BE2C (cell line): ENCODE data around the gene DACT2.

ENCODE experiments used
- DNase-seq: peaks from one replicate; pipeline ENCODE4 v3.0.0-alpha.2; 2020
- H3K27me3 ChIP-seq: fragments of 250-450 bp; sonication (Bioruptor Pico); 2 replicates; pipeline ENCODE4 v1.5.1; 2020; ENCODE audit warnings: mild to moderate bottlenecking
- H3K36me3 ChIP-seq: fragments of 250-450 bp; sonication (Bioruptor Pico); 2 replicates; pipeline ENCODE4 v1.5.1; 2020; ENCODE audit warnings: mild to moderate bottlenecking
- H3K4me1 ChIP-seq: fragments of 250-450 bp; sonication (Bioruptor Pico); 2 replicates; pipeline ENCODE4 v1.5.1; 2020
- H3K4me3 ChIP-seq: 2 replicates; pipeline ENCODE4 v1.5.1; 2011; ENCODE audit warnings: low read depth, low read length
- H3K9me3 ChIP-seq: fragments of 250-450 bp; sonication (Bioruptor Pico); 2 replicates; pipeline ENCODE4 v1.5.1; 2020
- TF ChIP-seq, protein P1 (sequence below): IDR thresholded peaks from 2 replicates; pipeline ENCODE4 v1.5.1; 2012; ENCODE audit warnings: mild to moderate bottlenecking, low read depth, low read length

Gene DACT2

DNA sequence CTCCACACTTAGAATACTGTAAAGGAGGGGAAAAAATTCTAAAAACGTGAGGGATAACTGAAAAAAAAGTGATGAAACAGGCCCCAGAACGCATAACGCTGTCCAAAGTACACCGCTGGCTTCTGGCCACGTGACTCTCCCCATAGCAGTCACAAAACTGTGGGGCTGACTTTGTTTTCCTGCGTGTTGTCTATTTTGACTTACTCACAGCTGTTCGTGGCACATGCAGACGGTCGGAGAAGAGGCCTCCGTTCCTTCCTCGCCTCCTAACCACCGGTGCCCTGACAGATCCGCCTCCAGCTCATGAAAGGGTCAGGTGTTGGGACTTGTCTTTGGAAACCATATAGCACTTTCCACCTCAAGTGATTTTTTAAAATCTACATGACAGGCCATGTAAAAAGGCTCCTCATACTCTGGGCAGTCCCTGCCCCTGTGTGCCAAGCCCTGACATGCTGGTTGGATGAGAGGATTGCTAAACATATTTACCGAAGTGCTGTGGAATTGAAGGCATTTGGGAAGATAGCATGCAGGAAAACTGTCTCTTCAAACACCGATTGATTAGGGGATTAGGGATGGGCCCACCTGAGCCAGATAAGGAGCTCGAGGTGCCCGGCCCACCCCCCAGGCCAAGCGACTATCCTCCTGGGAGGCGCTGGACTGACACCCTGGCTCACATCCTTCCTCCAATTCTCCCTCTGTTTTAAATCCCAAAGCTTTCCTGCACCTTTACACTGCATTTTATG is 54.8 kb downstream of the DACT2 start:
- TF ChIP-seq, protein P1, sequence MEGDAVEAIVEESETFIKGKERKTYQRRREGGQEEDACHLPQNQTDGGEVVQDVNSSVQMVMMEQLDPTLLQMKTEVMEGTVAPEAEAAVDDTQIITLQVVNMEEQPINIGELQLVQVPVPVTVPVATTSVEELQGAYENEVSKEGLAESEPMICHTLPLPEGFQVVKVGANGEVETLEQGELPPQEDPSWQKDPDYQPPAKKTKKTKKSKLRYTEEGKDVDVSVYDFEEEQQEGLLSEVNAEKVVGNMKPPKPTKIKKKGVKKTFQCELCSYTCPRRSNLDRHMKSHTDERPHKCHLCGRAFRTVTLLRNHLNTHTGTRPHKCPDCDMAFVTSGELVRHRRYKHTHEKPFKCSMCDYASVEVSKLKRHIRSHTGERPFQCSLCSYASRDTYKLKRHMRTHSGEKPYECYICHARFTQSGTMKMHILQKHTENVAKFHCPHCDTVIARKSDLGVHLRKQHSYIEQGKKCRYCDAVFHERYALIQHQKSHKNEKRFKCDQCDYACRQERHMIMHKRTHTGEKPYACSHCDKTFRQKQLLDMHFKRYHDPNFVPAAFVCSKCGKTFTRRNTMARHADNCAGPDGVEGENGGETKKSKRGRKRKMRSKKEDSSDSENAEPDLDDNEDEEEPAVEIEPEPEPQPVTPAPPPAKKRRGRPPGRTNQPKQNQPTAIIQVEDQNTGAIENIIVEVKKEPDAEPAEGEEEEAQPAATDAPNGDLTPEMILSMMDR, result no peak
- DNase-seq, result no peak
- no peaks in the 10 kb centered on the region for H3K4me1 ChIP-seq
- no peaks in the 10 kb centered on the region for H3K36me3 ChIP-seq
- H3K27me3 ChIP-seq, result no peaks in the 10 kb centered on the region
- no peaks in the 10 kb centered on the region for H3K9me3 ChIP-seq
- H3K4me3 ChIP-seq, result no peak overlapping the region

DNA sequence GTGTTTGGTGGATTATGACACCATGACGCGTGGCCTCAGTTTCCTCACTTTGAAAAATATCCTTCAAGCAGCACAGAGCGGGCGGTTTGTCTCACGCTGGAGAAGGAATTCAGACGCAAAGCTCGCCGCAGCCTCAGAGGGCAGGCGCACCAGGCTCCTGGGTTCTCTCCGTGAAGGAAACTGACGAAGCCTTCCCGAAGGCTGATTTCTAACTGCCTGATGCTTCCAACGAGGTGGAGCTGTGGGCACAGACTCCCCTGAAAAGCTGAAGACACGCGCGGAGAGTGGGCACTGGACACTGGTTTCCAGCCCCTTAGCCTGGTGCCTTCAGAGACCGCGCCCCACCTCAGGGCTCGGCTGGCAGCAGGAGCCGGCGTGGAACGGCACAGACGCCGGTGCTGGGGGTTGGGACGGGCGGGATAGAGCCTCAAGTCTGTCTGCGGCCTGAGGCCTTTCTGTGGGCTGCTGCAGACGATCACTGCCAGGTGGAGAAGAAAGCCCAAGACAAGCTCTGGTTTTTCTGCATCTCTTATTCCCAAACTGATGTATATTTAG is 56.1 kb downstream of the DACT2 start:
- TF ChIP-seq, protein P1, result no peak
- H3K27me3 ChIP-seq, result no peaks in the 10 kb centered on the region
- no peaks in the 10 kb centered on the region for H3K9me3 ChIP-seq
- no peak for DNase-seq
- H3K36me3 ChIP-seq, result no peaks in the 10 kb centered on the region
- no peaks in the 10 kb centered on the region for H3K4me1 ChIP-seq
- H3K4me3 ChIP-seq, result no peak overlapping the region

DNA sequence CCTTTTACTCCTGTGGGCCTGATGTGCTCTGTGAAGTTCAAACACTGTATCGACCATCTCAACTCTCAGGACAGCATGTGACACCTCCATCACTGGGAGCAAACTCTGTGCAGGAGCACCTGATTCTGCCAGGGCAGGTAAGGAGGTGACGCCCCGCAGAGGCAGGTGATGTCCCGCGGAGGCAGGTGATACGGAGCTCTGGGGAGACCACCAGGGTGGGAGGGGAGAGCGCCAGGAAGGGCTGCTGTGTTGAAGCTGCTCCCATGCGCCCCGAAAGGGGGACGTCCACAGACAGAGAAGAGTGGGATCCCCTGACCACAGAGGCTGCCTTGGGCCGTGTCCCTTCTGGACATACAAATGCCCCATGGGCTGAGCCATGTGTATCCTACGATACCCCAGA is 58.3 kb downstream of the DACT2 start:
- no peaks in the 10 kb centered on the region for H3K27me3 ChIP-seq
- no peak overlapping the region for H3K4me3 ChIP-seq
- TF ChIP-seq, protein P1, result no peak
- no peaks in the 10 kb centered on the region for H3K36me3 ChIP-seq
- DNase-seq, result no peak
- H3K4me1 ChIP-seq, result no peaks in the 10 kb centered on the region
- no peaks in the 10 kb centered on the region for H3K9me3 ChIP-seq

DNA sequence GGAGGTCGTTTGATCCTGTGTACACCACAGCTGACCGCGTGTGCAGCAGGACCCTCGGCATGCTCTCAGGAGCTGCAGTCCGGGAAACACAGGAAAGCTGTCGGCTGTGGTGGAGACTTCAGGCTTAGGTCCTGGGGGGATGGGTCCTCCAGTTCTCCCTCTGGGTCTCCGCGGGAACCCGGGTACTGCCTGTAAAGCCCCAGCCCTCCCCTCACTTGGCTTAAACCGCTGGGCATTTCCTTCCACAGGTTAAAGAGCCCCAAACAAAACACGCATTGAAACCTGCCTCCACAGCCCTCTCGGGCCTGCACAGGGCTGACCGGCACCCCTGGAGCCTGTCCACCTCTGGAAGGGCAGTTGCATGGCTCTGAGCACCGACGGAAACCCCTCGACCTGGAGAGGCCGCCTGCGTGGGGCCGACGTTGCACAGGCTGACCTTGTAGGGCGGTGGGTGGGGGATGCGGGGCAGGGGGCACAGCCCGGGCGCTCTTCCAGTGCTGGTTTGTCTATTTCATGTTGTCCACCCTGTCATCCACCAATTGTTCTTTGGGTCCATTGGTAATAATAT is 59.1 kb downstream of the DACT2 start:
- Histone ChIP-seq H3K4me3 (no peak overlapping the region), H3K4me1 (no peaks in the 10 kb centered on the region), H3K27me3 (no peaks in the 10 kb centered on the region), H3K9me3 (no peaks in the 10 kb centered on the region), H3K36me3 (no peaks in the 10 kb centered on the region)
- TF ChIP-seq, protein P1, result no peak
- DNase-seq, result no peak

DNA sequence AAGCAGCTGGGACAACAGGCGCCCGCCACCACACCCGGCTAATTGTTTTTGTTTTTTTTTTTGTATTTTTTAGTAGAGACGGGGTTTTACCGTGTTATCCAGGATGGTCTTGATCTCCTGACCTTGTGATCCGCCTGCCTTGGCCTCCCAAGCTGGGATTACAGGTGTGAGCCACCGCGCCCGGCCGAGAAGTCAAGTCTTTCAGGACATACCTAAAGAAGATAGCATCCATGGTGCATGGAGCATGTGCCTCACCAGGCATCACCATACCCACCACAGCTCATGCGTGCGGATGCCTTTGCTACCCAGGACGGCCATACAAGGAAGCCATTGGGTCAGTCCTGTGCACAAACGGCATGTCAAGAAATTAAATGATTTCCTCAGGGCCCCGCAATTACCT is 60.8 kb downstream of the DACT2 start:
- TF ChIP-seq, protein P1, result no peak
- no peaks in the 10 kb centered on the region for H3K27me3 ChIP-seq
- no peaks in the 10 kb centered on the region for H3K9me3 ChIP-seq
- no peaks in the 10 kb centered on the region; the same call in 1 of the 2 replicates for H3K4me1 ChIP-seq
- no peaks in the 10 kb centered on the region for H3K36me3 ChIP-seq
- no peak overlapping the region for H3K4me3 ChIP-seq
- no peak for DNase-seq

DNA sequence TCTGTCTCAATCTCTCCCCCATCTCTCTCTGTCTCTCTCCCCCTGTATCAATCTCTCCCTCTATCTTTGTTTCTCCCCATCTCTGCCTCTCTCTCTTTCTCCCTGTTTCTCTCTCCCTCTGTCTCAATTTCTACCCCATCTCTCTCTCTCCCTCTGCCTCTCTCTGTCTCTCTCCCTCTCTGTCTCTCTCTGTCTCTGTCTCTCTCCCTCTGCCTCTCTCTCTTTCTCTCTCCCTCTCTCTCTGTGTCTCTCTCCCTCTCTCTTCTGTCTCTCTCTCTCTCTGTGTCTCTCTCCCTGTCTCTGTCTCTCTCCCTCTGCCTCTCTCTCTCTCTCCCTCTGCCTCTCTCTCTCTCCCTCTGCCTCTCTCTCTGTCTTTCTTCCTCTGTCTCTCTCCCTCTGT is 62.6 kb downstream of the DACT2 start:
- Histone ChIP-seq H3K9me3 (no peaks in the 10 kb centered on the region), H3K36me3 (no peaks in the 10 kb centered on the region), H3K4me1 (peaks cover 8% of the 10 kb centered on the region; the same call in 1 of the 2 replicates), H3K4me3 (no peak overlapping the region), H3K27me3 (no peaks in the 10 kb centered on the region)
- no peak for DNase-seq
- TF ChIP-seq, protein P1, result no peak
